Upper lobe of left lung (tissue), 4 donors: ENCODE measurements around the gene ZNF135.

Experiments
- CTCF ChIP-seq, 6 experiments: fragments of 450-650 bp in 4 of 6; fragments of 200-600 bp in 2 of 6; sonication (generic) in 2 of 6; IDR thresholded peaks; one replicate each; pipeline ENCODE4 v1.5.1; 2016 to 2019; ENCODE audit warnings: antibody characterized with exemption in 6 of 6
- POLR2A ChIP-seq, 4 donors: fragments of 450-650 bp; IDR thresholded peaks; one replicate each; pipeline ENCODE4 v1.5.1; 2016 to 2017; ENCODE audit warnings: antibody characterized with exemption in 4 of 4, mild to moderate bottlenecking in 2 of 4

- TF ChIP-seq POLR2A (IDR thresholded peaks at IDR 0.05) (no peak), CTCF (IDR thresholded peaks at IDR 0.05) (no peak)
Measured at GRCh38 chr19:58046856-58047255, 12.2 kb upstream of the ZNF135 start.
